Measurements from ENCODE around the gene MAGI2. TPM values are rescaled to one million over a fixed set of nuclear protein-coding genes. Genes with fewer than 3 reads are reported as not detected.

The MAGI2 gene
- total RNA-seq, 1 donor from 2014 or later = 11.4 TPM

DNA sequence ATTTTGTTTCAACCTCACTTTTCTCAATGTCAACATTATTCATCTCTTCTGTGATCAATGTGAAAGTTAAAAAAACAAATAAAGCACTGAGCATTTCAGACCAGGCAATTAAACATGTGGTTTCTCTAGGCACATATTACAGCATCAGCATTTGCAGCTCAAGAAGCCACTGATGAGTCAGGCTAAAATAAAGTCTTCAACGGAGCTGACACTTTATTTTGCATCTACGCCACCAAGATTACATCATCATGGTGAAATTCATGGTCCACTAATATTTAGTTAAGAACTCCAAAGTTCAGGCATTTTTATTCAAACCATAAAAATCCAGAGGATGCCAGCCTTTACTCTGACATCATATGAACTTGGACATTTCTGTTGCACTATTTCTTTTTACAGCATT, 33.0 kb downstream of the MAGI2 start:
- Mint-ChIP-seq H3K9me3 (ENCODE audit: low read depth) (no peaks in the 10 kb centered on the region), H3K4me3 (ENCODE audit: low read depth) (no peak overlapping the region), H3K27me3 (no peaks in the 10 kb centered on the region), H3K27ac (no peak overlapping the region), H3K36me3 (ENCODE audit: insufficient read depth) (no peaks in the 10 kb centered on the region), H3K4me1 (ENCODE audit: low read depth) (no peaks in the 10 kb centered on the region)
- DNase-seq (ENCODE audit: low spot score, unreplicated experiment) = no peak
- TF ChIP-seq, protein P1, sequence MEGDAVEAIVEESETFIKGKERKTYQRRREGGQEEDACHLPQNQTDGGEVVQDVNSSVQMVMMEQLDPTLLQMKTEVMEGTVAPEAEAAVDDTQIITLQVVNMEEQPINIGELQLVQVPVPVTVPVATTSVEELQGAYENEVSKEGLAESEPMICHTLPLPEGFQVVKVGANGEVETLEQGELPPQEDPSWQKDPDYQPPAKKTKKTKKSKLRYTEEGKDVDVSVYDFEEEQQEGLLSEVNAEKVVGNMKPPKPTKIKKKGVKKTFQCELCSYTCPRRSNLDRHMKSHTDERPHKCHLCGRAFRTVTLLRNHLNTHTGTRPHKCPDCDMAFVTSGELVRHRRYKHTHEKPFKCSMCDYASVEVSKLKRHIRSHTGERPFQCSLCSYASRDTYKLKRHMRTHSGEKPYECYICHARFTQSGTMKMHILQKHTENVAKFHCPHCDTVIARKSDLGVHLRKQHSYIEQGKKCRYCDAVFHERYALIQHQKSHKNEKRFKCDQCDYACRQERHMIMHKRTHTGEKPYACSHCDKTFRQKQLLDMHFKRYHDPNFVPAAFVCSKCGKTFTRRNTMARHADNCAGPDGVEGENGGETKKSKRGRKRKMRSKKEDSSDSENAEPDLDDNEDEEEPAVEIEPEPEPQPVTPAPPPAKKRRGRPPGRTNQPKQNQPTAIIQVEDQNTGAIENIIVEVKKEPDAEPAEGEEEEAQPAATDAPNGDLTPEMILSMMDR (IDR thresholded peaks at IDR 0.05; ENCODE audit: unreplicated experiment) = no peak

DNA sequence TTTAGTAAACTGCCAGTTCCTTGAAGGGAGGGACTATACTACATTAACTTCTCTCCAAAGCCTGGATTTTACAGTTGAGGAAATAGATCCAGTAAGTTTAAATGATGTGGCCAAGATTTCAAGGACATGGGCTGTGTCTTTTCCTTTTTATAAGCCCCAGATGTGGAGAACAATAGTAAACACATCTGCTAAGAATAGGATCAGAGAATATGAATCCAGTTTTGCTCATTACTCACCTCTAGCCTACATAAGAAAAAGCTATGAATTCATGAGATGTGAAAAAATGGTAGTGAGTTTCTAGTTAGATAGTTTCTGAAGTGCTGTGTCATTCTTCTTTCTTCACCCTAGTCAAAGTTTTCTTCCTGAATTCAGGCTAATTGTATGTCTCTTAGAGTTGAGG, 38.6 kb downstream of the MAGI2 start:
- H3K27me3 Mint-ChIP-seq = no peaks in the 10 kb centered on the region
- no peaks in the 10 kb centered on the region for H3K4me1 Mint-ChIP-seq (ENCODE audit: low read depth)
- TF ChIP-seq, protein P1 (IDR thresholded peaks at IDR 0.05; ENCODE audit: unreplicated experiment) = no peak
- no peak for DNase-seq (ENCODE audit: low spot score, unreplicated experiment)
- no peaks in the 10 kb centered on the region for H3K9me3 Mint-ChIP-seq (ENCODE audit: low read depth)
- no peak overlapping the region for H3K27ac Mint-ChIP-seq
- no peak overlapping the region for H3K4me3 Mint-ChIP-seq (ENCODE audit: low read depth)
- no peaks in the 10 kb centered on the region for H3K36me3 Mint-ChIP-seq (ENCODE audit: insufficient read depth)

DNA sequence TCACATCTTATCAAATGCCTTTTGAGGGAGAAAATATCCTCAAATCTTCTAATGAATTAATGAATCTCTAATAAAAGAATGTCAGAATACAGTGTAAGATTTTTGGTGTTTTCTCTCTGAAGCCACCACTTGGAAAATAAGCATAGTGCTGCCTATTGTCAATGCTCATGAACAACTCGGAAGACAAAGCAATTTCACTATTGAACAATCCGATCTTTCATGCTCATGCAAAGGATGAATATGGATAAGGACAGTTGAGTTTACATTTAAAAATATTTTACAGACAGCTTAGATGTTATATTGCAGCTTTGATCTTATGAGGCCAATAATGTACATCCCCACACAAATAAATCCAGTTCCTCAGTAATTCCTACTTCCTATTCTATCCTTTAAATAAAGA, 40.6 kb downstream of the MAGI2 start:
- Mint-ChIP-seq H3K9me3 (ENCODE audit: low read depth) (no peaks in the 10 kb centered on the region), H3K36me3 (ENCODE audit: insufficient read depth) (no peaks in the 10 kb centered on the region), H3K27ac (no peak overlapping the region), H3K4me3 (ENCODE audit: low read depth) (no peak overlapping the region), H3K27me3 (no peaks in the 10 kb centered on the region), H3K4me1 (ENCODE audit: low read depth) (no peaks in the 10 kb centered on the region)
- no peak for DNase-seq (ENCODE audit: low spot score, unreplicated experiment)
- TF ChIP-seq, protein P1 (IDR thresholded peaks at IDR 0.05; ENCODE audit: unreplicated experiment) = no peak

DNA sequence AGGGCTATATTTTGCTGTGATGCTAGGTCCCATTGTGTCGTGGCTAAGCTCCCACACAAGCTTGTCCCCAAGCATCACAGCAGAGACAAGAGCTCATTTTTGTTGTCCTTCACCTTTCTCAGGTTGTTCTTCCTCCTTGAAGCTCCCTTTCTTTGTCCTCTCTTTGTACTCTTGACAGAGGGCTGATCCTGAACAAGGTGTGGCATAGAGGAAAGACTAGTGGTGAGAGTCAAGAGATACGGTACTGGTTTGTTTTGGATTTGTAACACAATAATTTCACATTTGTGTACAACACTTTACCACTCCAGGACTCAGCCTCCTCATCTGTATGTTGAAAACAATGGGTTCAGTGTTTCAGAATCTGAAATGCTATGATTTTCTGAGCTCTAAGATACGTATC, 41.0 kb downstream of the MAGI2 start:
- no peak for DNase-seq (ENCODE audit: low spot score, unreplicated experiment)
- Mint-ChIP-seq H3K4me3 (ENCODE audit: low read depth) (no peak overlapping the region), H3K9me3 (ENCODE audit: low read depth) (no peaks in the 10 kb centered on the region), H3K27me3 (no peaks in the 10 kb centered on the region), H3K4me1 (ENCODE audit: low read depth) (no peaks in the 10 kb centered on the region), H3K36me3 (ENCODE audit: insufficient read depth) (no peaks in the 10 kb centered on the region), H3K27ac (no peak overlapping the region)
- TF ChIP-seq, protein P1 (IDR thresholded peaks at IDR 0.05; ENCODE audit: unreplicated experiment) = no peak

DNA sequence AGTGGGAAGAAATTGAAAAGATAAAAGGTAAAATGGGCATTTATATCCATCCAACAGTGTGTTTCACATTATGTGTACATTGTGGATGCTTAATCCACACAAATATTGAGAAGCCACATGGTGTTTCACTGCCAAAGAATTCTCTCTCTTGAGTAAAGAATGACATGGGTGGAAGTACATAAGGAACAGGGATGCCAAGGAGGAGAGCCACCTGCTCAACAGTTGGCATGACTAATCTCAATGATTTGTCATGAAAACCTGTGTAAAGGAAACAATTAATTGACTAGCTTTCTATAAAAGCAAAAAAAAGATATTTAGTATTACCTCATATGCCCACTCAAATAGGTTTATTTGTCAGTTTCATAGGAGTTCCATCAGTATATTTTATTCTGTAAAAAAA, 43.1 kb downstream of the MAGI2 start:
- TF ChIP-seq, protein P1 (IDR thresholded peaks at IDR 0.05; ENCODE audit: unreplicated experiment) = no peak
- Mint-ChIP-seq H3K9me3 (ENCODE audit: low read depth) (no peaks in the 10 kb centered on the region), H3K36me3 (ENCODE audit: insufficient read depth) (no peaks in the 10 kb centered on the region), H3K27me3 (no peaks in the 10 kb centered on the region), H3K4me1 (ENCODE audit: low read depth) (no peaks in the 10 kb centered on the region), H3K4me3 (ENCODE audit: low read depth) (no peak overlapping the region), H3K27ac (no peak overlapping the region)
- DNase-seq (ENCODE audit: low spot score, unreplicated experiment) = no peak
